ENCODE measurements around the gene KIR3DL2.
"Not testable (repeated sequence)": the region's sequence is repeated elsewhere in the genome, so short reads cannot be mapped to it uniquely, and the experiment has no call there.

The KIR3DL2 gene

DNA sequence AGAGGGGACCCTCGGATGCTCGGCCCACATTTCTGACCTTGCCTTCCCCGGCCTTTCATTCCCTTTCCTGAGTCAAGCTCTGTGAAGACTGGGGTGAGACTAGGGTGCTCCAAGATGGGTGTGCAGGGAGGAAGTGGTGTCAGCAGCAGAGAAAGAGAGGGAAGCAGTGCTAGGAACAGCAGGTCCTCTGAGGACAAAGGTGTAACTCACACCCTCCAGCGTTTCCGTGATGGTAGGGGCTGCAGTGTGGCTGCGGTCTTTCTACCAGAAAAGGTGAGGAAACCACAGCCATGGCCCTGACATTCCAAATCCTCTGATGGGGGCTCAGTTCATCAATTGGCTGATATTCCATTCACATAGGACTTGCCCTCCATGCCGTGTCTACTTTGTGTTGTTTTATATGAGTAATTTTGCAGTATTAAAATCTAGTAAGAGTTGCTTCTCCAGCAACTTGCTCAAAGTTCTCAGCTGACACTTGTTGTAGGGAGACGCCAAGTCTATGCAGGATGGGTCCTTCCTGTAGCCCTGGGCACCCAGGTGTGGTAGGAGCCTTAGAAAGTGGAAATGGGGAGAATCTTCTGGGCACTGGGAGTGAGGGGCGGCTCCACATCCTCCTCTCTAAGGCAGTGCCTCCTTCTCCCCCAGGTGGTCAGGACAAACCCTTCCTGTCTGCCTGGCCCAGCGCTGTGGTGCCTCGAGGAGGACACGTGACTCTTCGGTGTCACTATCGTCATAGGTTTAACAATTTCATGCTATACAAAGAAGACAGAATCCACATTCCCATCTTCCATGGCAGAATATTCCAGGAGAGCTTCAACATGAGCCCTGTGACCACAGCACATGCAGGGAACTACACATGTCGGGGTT, 32.3 kb upstream of the KIR3DL2 start:
- TF ChIP-seq, protein P1, sequence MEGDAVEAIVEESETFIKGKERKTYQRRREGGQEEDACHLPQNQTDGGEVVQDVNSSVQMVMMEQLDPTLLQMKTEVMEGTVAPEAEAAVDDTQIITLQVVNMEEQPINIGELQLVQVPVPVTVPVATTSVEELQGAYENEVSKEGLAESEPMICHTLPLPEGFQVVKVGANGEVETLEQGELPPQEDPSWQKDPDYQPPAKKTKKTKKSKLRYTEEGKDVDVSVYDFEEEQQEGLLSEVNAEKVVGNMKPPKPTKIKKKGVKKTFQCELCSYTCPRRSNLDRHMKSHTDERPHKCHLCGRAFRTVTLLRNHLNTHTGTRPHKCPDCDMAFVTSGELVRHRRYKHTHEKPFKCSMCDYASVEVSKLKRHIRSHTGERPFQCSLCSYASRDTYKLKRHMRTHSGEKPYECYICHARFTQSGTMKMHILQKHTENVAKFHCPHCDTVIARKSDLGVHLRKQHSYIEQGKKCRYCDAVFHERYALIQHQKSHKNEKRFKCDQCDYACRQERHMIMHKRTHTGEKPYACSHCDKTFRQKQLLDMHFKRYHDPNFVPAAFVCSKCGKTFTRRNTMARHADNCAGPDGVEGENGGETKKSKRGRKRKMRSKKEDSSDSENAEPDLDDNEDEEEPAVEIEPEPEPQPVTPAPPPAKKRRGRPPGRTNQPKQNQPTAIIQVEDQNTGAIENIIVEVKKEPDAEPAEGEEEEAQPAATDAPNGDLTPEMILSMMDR (IDR thresholded peaks at IDR 0.05; ENCODE audit: low read depth, low read length, missing control alignments) = no peak
- no peak overlapping the region for H3K4me3 ChIP-seq (ENCODE audit: low read depth, low read length)
- in situ Hi-C loops (cut with HindIII; ENCODE audit: low sequenced_read_pairs) = no loop called here
- no peak for DNase-seq (ENCODE audit: low read depth)

DNA sequence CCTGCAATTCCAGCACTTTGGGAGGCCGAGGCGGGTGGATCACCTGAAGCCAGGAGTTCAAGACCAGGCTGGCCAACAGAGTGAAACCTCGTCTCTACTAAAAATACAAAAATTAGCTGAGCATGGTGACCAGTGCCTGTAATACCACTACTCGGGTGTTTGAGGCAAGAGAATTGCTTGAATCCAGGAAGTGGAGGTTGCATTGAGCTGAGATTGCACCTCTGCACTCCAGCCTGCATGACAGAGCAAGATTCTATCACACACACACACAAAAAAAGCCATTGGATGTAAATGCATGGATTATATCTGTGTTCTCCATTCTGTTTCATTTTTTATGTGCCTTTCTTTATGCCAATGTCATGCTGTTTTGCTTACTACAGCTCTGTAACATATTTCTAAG, 25.8 kb upstream of the KIR3DL2 start:
- H3K4me3 ChIP-seq (ENCODE audit: low read depth, low read length); in situ Hi-C loops (cut with HindIII; ENCODE audit: low sequenced_read_pairs); DNase-seq (ENCODE audit: low read depth): not testable (repeated sequence)

DNA sequence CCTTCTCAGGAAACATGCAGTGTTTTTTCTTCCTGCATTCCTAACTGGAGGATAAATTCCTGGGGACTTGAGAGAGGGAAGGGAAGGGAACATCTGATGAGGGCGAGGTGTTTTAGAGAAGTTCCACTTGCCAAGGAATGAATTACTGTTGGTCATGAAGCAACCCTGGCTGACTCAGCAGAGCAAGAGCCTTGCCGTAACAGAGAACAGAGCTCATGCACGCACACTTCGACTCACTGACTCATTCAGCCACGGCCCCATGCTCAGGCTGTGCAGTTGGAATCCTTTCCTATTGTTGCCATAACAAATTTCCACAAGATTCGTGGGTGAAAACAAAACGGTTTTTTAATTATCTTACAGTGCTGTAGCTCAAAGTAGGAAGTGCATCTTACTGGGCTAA, 24.9 kb upstream of the KIR3DL2 start:
- DNase-seq (ENCODE audit: low read depth); H3K4me3 ChIP-seq (ENCODE audit: low read depth, low read length); in situ Hi-C loops (cut with HindIII; ENCODE audit: low sequenced_read_pairs): not testable (repeated sequence)

DNA sequence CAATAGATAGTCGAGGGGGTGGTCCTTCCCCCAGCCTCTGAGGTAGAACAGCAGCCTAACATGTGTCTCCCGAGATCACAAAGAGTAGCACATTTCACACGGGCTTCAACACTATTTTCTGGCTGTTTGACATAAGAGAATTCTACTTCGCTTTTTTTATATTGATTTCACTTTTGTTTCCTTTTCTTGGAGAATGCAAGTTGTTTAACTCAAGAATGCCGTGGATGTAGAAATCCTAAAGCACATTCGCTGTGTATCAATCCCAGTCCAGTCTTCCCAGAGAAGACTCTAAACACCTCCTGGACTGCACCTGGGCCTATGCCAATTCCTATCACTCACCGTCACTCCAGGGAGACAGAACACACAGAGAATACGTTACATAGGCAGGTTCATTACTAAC, 22.2 kb upstream of the KIR3DL2 start:
- DNase-seq (ENCODE audit: low read depth); in situ Hi-C loops (cut with HindIII; ENCODE audit: low sequenced_read_pairs); H3K4me3 ChIP-seq (ENCODE audit: low read depth, low read length): not testable (repeated sequence)

DNA sequence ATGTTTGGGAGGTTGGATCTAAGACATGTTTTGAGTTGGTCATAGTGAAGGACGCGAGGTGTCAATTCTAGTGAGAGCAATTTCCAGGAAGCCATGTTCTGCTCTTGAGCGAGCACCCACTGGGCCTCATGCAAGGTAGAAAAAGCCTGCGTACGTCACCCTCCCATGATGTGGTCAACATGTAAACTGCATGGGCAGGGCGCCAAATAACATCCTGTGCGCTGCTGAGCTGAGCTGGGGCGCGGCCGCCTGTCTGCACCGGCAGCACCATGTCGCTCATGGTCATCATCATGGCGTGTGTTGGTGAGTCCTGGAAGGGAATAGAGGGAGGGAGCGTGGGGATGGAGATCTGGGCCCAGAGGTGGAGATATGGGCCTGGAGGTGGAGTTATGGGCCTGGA, 17.7 kb upstream of the KIR3DL2 start, which contains the start of gene KIR2DS4:
KIR2DS4 (plus strand) TSS at position 181 of the 400 bp plus-strand sequence.
- DNase-seq (ENCODE audit: low read depth); in situ Hi-C loops (cut with HindIII; ENCODE audit: low sequenced_read_pairs); H3K4me3 ChIP-seq (ENCODE audit: low read depth, low read length): not testable (repeated sequence)

DNA sequence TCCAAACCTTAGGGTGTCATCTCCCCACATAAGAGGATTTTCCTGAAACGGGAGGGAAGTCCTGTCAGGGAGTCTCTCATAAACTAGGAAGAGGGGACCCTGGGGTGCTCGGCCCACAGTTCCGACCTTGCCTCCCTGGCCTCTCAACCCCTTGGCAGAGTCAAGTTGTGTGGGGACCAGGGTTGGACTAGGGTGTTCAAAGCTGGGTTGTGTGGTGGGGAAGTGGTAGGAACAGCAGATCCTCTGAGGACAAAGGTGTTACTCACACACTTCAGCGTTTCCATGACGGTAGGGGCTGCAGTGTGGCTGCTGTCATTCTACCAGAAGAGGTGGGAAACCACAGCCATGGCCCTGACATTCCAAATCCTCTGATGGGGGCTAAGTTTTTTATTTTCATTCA, 15.1 kb upstream of the KIR3DL2 start:
- DNase-seq (ENCODE audit: low read depth); H3K4me3 ChIP-seq (ENCODE audit: low read depth, low read length); in situ Hi-C loops (cut with HindIII; ENCODE audit: low sequenced_read_pairs): not testable (repeated sequence)

DNA sequence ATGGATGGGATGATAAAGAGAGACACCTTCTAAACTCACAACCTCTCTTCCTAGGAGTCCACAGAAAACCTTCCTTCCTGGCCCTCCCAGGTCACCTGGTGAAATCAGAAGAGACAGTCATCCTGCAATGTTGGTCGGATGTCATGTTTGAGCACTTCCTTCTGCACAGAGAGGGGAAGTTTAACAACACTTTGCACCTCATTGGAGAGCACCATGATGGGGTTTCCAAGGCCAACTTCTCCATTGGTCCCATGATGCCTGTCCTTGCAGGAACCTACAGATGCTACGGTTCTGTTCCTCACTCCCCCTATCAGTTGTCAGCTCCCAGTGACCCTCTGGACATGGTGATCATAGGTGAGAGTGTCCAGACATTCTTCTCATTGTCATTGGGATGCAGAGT, 12.7 kb upstream of the KIR3DL2 start:
- in situ Hi-C loops (cut with HindIII; ENCODE audit: low sequenced_read_pairs); H3K4me3 ChIP-seq (ENCODE audit: low read depth, low read length); DNase-seq (ENCODE audit: low read depth): not testable (repeated sequence)

DNA sequence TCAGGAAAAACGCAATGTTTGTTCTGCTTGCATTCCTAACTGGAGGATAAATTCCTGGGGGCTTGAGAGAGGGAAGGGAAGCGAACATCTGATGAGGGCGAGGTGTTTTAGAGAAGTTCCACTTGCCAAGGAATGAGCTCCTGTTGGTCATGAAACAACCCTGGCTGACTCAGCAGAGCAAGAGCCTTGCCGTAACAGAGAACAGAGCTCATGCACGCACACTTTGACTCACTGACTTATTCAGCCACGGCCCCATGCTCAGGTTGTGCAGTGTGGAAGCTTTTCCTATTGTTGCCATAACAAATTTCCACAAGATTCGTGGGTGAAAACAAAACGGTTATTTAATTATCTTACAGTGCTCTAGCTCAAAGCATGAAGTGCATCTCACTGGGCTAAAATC, 7.1 kb upstream of the KIR3DL2 start:
- in situ Hi-C loops (cut with HindIII; ENCODE audit: low sequenced_read_pairs); DNase-seq (ENCODE audit: low read depth); H3K4me3 ChIP-seq (ENCODE audit: low read depth, low read length): not testable (repeated sequence)

DNA sequence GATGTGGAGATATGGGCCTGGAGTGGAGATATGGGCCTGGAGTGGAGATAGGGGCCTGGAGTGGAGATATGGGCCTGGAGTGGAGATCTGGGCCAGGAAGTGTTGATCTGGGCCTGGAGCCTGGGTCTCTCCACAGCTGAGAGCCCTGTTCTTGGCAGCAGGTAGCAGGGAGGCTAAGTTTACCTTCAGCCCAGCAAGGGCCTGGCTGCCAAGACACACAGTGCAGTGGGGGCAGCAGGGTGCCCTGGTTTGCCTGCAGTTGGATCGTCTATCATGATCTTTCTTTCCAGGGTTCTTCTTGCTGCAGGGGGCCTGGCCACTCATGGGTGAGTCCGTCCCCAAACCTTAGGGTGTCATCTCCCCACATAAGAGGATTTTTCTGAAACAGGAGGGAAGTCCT, 687 bp downstream of the KIR3DL2 start:
- DNase-seq (ENCODE audit: low read depth) = no peak
- in situ Hi-C loops (cut with HindIII; ENCODE audit: low sequenced_read_pairs) = no loop called here
- TF ChIP-seq, protein P1 (IDR thresholded peaks at IDR 0.05; ENCODE audit: low read depth, low read length, missing control alignments) = no peak
- H3K4me3 ChIP-seq (ENCODE audit: low read depth, low read length) = no peak overlapping the region

DNA sequence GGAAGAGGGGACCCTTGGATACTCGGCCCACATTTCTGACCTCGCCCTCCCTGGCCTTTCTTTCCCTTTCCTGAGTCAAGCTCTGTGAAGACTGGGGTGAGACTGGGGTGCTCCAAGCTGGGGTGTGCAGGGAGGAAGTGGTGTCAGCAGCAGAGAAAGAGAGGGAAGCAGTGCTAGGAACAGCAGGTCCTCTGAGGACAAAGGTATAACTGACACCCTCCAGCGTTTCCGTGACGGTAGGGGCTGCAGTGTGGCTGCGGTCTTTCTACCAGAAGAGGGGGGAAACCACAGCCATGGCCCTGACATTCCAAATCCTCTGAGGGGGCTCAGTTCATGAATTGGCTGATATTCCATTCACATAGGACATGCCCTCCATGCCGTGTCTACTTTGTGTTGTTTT, 1.1 kb downstream of the KIR3DL2 start:
- H3K4me3 ChIP-seq (ENCODE audit: low read depth, low read length) = no peak overlapping the region
- no peak for DNase-seq (ENCODE audit: low read depth)
- in situ Hi-C loops (cut with HindIII; ENCODE audit: low sequenced_read_pairs) = no loop called here
- TF ChIP-seq, protein P1 (IDR thresholded peaks at IDR 0.05; ENCODE audit: low read depth, low read length, missing control alignments) = no peak

DNA sequence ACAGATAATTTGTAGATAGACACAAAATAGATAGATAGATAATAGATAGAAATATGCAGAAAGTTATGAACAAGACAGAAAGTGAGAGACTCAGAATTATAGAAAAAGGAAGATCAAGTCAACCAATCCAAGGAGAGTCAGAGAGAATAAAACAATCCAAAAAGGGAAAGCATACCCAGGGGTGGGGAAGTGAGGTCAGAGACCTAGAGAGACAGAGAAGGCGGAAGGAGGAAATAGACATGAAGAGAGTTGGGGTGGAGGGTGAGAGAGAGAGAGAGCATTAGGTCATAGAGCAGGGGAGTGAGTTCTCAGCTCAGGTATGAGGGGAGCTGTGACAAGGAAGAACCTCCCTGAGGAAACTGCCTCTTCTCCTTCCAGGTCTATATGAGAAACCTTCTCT, 5.0 kb downstream of the KIR3DL2 start:
- in situ Hi-C loops (cut with HindIII; ENCODE audit: low sequenced_read_pairs); DNase-seq (ENCODE audit: low read depth): not testable (repeated sequence)

DNA sequence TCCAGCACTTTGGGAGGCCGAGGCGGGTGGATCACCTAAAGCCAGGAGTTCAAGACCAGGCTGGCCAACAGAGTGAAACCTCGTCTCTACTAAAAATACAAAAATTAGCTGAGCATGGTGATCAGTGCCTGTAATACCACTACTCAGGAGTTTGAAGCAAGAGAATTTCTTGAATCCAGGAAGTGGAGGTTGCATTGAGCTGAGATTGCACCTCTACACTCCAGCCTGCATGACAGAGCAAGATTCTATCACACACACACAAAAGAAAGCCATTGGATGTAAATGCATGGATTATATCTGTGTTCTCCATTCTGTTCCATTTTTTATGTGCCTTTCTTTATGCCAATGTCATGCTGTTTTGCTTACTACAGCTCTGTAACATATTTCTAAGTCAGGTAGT, 8.2 kb downstream of the KIR3DL2 start:
- H3K4me3 ChIP-seq (ENCODE audit: low read depth, low read length); in situ Hi-C loops (cut with HindIII; ENCODE audit: low sequenced_read_pairs); DNase-seq (ENCODE audit: low read depth): not testable (repeated sequence)

More for the DNA sequence above, 5.0 kb downstream of the KIR3DL2 start:
- not testable (repeated sequence) for H3K4me3 ChIP-seq (ENCODE audit: low read depth, low read length)

DNA sequence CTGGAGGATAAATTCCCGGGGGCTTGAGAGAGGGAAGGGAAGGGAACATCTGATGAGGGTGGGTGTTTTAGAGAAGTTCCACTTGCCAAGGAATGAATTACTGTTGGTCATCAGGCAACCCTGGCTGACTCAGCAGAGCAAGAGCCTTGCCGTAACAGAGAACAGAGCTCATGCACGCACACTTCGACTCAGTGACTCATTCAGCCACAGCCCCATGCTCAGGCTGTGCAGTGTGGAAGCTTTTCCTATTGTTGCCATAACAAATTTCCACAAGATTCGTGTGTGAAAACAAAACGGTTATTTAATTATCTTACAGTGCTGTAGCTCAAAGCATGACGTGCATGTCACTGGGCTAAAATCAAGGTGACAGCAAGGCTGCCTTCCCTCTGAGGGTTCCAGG, 9.2 kb downstream of the KIR3DL2 start:
- in situ Hi-C loops (cut with HindIII; ENCODE audit: low sequenced_read_pairs); DNase-seq (ENCODE audit: low read depth): not testable (repeated sequence)

DNA sequence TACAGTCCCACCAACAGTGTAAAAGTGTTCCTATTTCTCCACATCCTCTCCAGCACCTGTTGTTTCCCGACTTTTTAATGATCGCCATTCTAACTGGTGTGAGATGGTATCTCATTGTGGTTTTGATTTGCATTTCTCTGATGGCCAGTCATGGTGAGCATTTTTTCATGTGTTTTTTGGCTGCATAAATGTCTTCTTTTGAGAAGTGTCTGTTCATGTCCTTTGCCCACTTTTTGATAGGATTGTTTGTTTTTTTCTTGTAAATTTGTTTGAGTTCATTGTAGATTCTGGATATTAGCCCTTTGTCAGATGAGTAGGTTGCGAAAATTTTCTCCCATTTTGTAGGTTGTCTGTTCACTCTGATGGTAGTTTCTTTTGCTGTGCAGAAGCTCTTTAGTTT, 13.2 kb downstream of the KIR3DL2 start:
- DNase-seq (ENCODE audit: low read depth); H3K4me3 ChIP-seq (ENCODE audit: low read depth, low read length); in situ Hi-C loops (cut with HindIII; ENCODE audit: low sequenced_read_pairs): not testable (repeated sequence)

More for the DNA sequence above, 9.2 kb downstream of the KIR3DL2 start:
- not testable (repeated sequence) for H3K4me3 ChIP-seq (ENCODE audit: low read depth, low read length)

Data from astrocyte of the cerebellum (primary cell).